ENCODE results near the gene HPCAL1.
"Not testable (repeated sequence)": the region's sequence is repeated elsewhere in the genome, so short reads cannot be mapped to it uniquely, and the experiment has no call there.

The HPCAL1 gene

GRCh38 chr2:10430886-10431622, 128.3 kb downstream of the HPCAL1 start:
- DNase-seq, result no peak

- no peak for DNase-seq
Observed at GRCh38 chr2:10431797-10432196, 129.1 kb downstream of the HPCAL1 start.

GRCh38 chr2:10432311-10433181, 129.8 kb downstream of the HPCAL1 start:
- no peak for DNase-seq

GRCh38 chr2:10433264-10433946, 130.7 kb downstream of the HPCAL1 start:
- no peak for DNase-seq

GRCh38 chr2:10433947-10434885, 131.5 kb downstream of the HPCAL1 start:
- DNase-seq, result no peak

GRCh38 chr2:10434886-10435819, 132.4 kb downstream of the HPCAL1 start:
- DNase-seq, result peak; percentile 53 to 61

- no peak for DNase-seq
Observed at GRCh38 chr2:10435820-10436204, 133.1 kb downstream of the HPCAL1 start.

GRCh38 chr2:10436583-10437110, 133.9 kb downstream of the HPCAL1 start:
- DNase-seq, result no peak

GRCh38 chr2:10437806-10438205, 135.1 kb downstream of the HPCAL1 start:
- no peak for DNase-seq

GRCh38 chr2:10438688-10439087, 136.0 kb downstream of the HPCAL1 start:
- DNase-seq, result no peak

- DNase-seq, result no peak
Observed at GRCh38 chr2:10439185-10439879, 136.6 kb downstream of the HPCAL1 start.

- DNase-seq, result no peak
Observed at GRCh38 chr2:10439971-10440370, 137.3 kb downstream of the HPCAL1 start.

GRCh38 chr2:10440736-10441135, 138.0 kb downstream of the HPCAL1 start:
- DNase-seq, result no peak

GRCh38 chr2:10441948-10442347, 139.2 kb downstream of the HPCAL1 start:
- DNase-seq, result no peak

- not testable (repeated sequence) for DNase-seq
Observed at GRCh38 chr2:10442469-10443126, 139.9 kb downstream of the HPCAL1 start.

GRCh38 chr2:10444463-10444862, 141.8 kb downstream of the HPCAL1 start:
- DNase-seq, result no peak

GRCh38 chr2:10446631-10447030, 143.9 kb downstream of the HPCAL1 start:
- DNase-seq, result no peak

GRCh38 chr2:10447300-10447894, 144.7 kb downstream of the HPCAL1 start:
- DNase-seq, result peak; percentile 32 to 36

GRCh38 chr2:10447895-10448575, 145.3 kb downstream of the HPCAL1 start, which contains the start of gene ODC1:
TSS of gene ODC1 (minus strand) at chr2:10448327. CDS start at chr2:10445032, 3,295 bp downstream.
- peak; percentile 98 to 99 for DNase-seq

Data from activated CD4-positive, alpha-beta T cell treated with anti-CD3 and anti-CD28 coated beads, Interleukin-2, amount 50 U/mL, for 4 hours (primary cell).